Activated T-helper 17 cell treated with anti-CD3 and anti-CD28 coated beads, Interleukin-2, amount 50 U/mL, for 72 hours (primary cell): Measurements from ENCODE around the gene ZNF80. TPM values are rescaled to one million over a fixed set of nuclear protein-coding genes. Genes with fewer than 3 reads are reported as not detected.
A peak's percentile ranks its signal among the peaks of the same experiment; 100 is the strongest.
"Not testable (repeated sequence)": the region's sequence is repeated elsewhere in the genome, so short reads cannot be mapped to it uniquely, and the experiment has no call there.

Experiments used
- ATAC-seq: fragments of 150-1000 bp; cut with Tn5 transposase; replicated peaks from 2 replicates; pipeline ENCODE4 v1.10.0; 2021; ENCODE audit warnings: mild to moderate bottlenecking, moderate library complexity
- H3K27ac Mint-ChIP-seq: one replicate; pipeline ENCODE4 v1.8.0; 2022; ENCODE audit warnings: mixed read lengths
- H3K27me3 Mint-ChIP-seq: one replicate; pipeline ENCODE4 v1.8.0; 2022; ENCODE audit warnings: mixed read lengths
- H3K36me3 Mint-ChIP-seq: one replicate; pipeline ENCODE4 v1.8.0; 2022; ENCODE audit warnings: low read depth, mild to moderate bottlenecking, mixed read lengths
- H3K4me1 Mint-ChIP-seq: one replicate; pipeline ENCODE4 v1.8.0; 2022; ENCODE audit warnings: mixed read lengths
- H3K4me3 Mint-ChIP-seq: one replicate; pipeline ENCODE4 v1.8.0; 2022; ENCODE audit warnings: mild to moderate bottlenecking, mixed read lengths
- H3K9me3 Mint-ChIP-seq: one replicate; pipeline ENCODE4 v1.8.0; 2022; ENCODE audit warnings: mixed read lengths
- total RNA-seq, 2 donors: library from RNA; stranded (reverse); gene quantifications; one replicate each; pipeline ENCODE4 v1.2.3, GENCODE V29; 2022

Gene ZNF80
- under 1 TPM; 0.15 to 0.29 TPM for total RNA-seq

- not testable (repeated sequence) for H3K27me3 Mint-ChIP-seq, ATAC-seq, H3K9me3 Mint-ChIP-seq, H3K36me3 Mint-ChIP-seq, H3K27ac Mint-ChIP-seq
- peaks cover 20% of the 10 kb centered on the region for H3K4me1 Mint-ChIP-seq
- H3K4me3 Mint-ChIP-seq: peak within 1 kb of the TSS; percentile 47
Observed at GRCh38 chr3:114237478-114237877, at the start of gene ZNF80. ZNF80 (minus strand) TSS chr3:114237578; CDS start chr3:114237074, 504 bp downstream.

GRCh38 chr3:114286266-114286665, 48.9 kb upstream of the ZNF80 start:
- Mint-ChIP-seq H3K27ac (peak overlapping the region; percentile 83), H3K27me3 (no peaks in the 10 kb centered on the region), H3K4me3 (peak overlapping the region; percentile 78), H3K4me1 (peaks cover 15% of the 10 kb centered on the region), H3K36me3 (no peaks in the 10 kb centered on the region), H3K9me3 (no peaks in the 10 kb centered on the region)
- no peak for ATAC-seq

GRCh38 chr3:114285648-114286230, 48.4 kb upstream of the ZNF80 start:
- H3K27me3 Mint-ChIP-seq: no peaks in the 10 kb centered on the region

GRCh38 chr3:114284644-114285043, 47.3 kb upstream of the ZNF80 start:
- Mint-ChIP-seq H3K27me3 (no peaks in the 10 kb centered on the region), H3K4me1 (peaks cover 9% of the 10 kb centered on the region), H3K36me3 (no peaks in the 10 kb centered on the region), H3K27ac (no peak overlapping the region), H3K9me3 (no peaks in the 10 kb centered on the region), H3K4me3 (no peak overlapping the region)
- ATAC-seq: no peak

More at GRCh38 chr3:114285648-114286230, 48.4 kb upstream of the ZNF80 start:
- ATAC-seq: peak; percentile 82
- peak overlapping the region; percentile 78 for H3K4me3 Mint-ChIP-seq
- H3K27ac Mint-ChIP-seq: peak overlapping the region; percentile 83
- H3K4me1 Mint-ChIP-seq: peaks cover 10% of the 10 kb centered on the region
- no peaks in the 10 kb centered on the region for H3K36me3 Mint-ChIP-seq
- H3K9me3 Mint-ChIP-seq: no peaks in the 10 kb centered on the region

- H3K9me3 Mint-ChIP-seq, ATAC-seq, H3K36me3 Mint-ChIP-seq, H3K4me1 Mint-ChIP-seq, H3K4me3 Mint-ChIP-seq, H3K27ac Mint-ChIP-seq, H3K27me3 Mint-ChIP-seq: not testable (repeated sequence)
Observed at GRCh38 chr3:114276856-114277255, 39.5 kb upstream of the ZNF80 start.

GRCh38 chr3:114274929-114275328, 37.6 kb upstream of the ZNF80 start:
- no peaks in the 10 kb centered on the region for H3K4me1 Mint-ChIP-seq
- no peaks in the 10 kb centered on the region for H3K27me3 Mint-ChIP-seq
- H3K36me3 Mint-ChIP-seq: no peaks in the 10 kb centered on the region
- ATAC-seq: peak; percentile 42
- H3K4me3 Mint-ChIP-seq: no peak overlapping the region
- H3K9me3 Mint-ChIP-seq: peaks cover 3% of the 10 kb centered on the region
- no peak overlapping the region for H3K27ac Mint-ChIP-seq

- H3K9me3 Mint-ChIP-seq: peaks cover 10% of the 10 kb centered on the region
- H3K27ac Mint-ChIP-seq: no peak overlapping the region
- H3K4me1 Mint-ChIP-seq: no peaks in the 10 kb centered on the region
- ATAC-seq: no peak
- H3K4me3 Mint-ChIP-seq: no peak overlapping the region
- no peaks in the 10 kb centered on the region for H3K27me3 Mint-ChIP-seq
- no peaks in the 10 kb centered on the region for H3K36me3 Mint-ChIP-seq
Observed at GRCh38 chr3:114272271-114272670, 34.9 kb upstream of the ZNF80 start.

GRCh38 chr3:114270019-114270418, 32.6 kb upstream of the ZNF80 start:
- Mint-ChIP-seq H3K4me1 (no peaks in the 10 kb centered on the region), H3K4me3 (no peak overlapping the region), H3K36me3 (no peaks in the 10 kb centered on the region)

GRCh38 chr3:114260152-114260551, 22.8 kb upstream of the ZNF80 start:
- Mint-ChIP-seq H3K9me3 (no peaks in the 10 kb centered on the region), H3K27ac (no peak overlapping the region), H3K27me3 (no peaks in the 10 kb centered on the region), H3K36me3 (no peaks in the 10 kb centered on the region), H3K4me3 (no peak overlapping the region), H3K4me1 (no peaks in the 10 kb centered on the region)
- no peak for ATAC-seq

More at GRCh38 chr3:114270019-114270418, 32.6 kb upstream of the ZNF80 start:
- ATAC-seq: no peak
- Mint-ChIP-seq H3K9me3 (peaks cover 10% of the 10 kb centered on the region), H3K27ac (no peak overlapping the region), H3K27me3 (no peaks in the 10 kb centered on the region)

GRCh38 chr3:114259566-114259965, 22.2 kb upstream of the ZNF80 start:
- Mint-ChIP-seq H3K9me3 (no peaks in the 10 kb centered on the region), H3K27me3 (no peaks in the 10 kb centered on the region), H3K4me3 (no peak overlapping the region), H3K27ac (no peak overlapping the region), H3K36me3 (no peaks in the 10 kb centered on the region), H3K4me1 (no peaks in the 10 kb centered on the region)
- no peak for ATAC-seq

GRCh38 chr3:114253505-114253904, 16.1 kb upstream of the ZNF80 start:
- H3K4me3 Mint-ChIP-seq: no peak overlapping the region
- no peaks in the 10 kb centered on the region for H3K27me3 Mint-ChIP-seq
- H3K4me1 Mint-ChIP-seq: no peaks in the 10 kb centered on the region
- peak; percentile 16 for ATAC-seq
- H3K27ac Mint-ChIP-seq: no peak overlapping the region
- H3K9me3 Mint-ChIP-seq: peaks cover 4% of the 10 kb centered on the region
- no peaks in the 10 kb centered on the region for H3K36me3 Mint-ChIP-seq

GRCh38 chr3:114252954-114253353, 15.6 kb upstream of the ZNF80 start:
- no peaks in the 10 kb centered on the region for H3K36me3 Mint-ChIP-seq
- peak; percentile 39 for ATAC-seq

GRCh38 chr3:114242947-114243346, 5.6 kb upstream of the ZNF80 start:
- no peak overlapping the region for H3K4me3 Mint-ChIP-seq
- peak; percentile 95 for ATAC-seq
- H3K36me3 Mint-ChIP-seq: no peaks in the 10 kb centered on the region
- peak overlapping the region; percentile 25 for H3K27ac Mint-ChIP-seq
- H3K9me3 Mint-ChIP-seq: no peaks in the 10 kb centered on the region
- H3K27me3 Mint-ChIP-seq: no peaks in the 10 kb centered on the region
- peaks cover 16% of the 10 kb centered on the region for H3K4me1 Mint-ChIP-seq

More at GRCh38 chr3:114252954-114253353, 15.6 kb upstream of the ZNF80 start:
- Mint-ChIP-seq H3K27me3 (no peaks in the 10 kb centered on the region), H3K4me3 (no peak overlapping the region), H3K9me3 (peaks cover 4% of the 10 kb centered on the region), H3K4me1 (no peaks in the 10 kb centered on the region), H3K27ac (no peak overlapping the region)

GRCh38 chr3:114241262-114241661, 3.9 kb upstream of the ZNF80 start:
- no peak overlapping the region for H3K27ac Mint-ChIP-seq
- H3K4me3 Mint-ChIP-seq: no peak overlapping the region
- H3K36me3 Mint-ChIP-seq: no peaks in the 10 kb centered on the region
- no peaks in the 10 kb centered on the region for H3K9me3 Mint-ChIP-seq
- H3K27me3 Mint-ChIP-seq: no peaks in the 10 kb centered on the region
- peaks cover 16% of the 10 kb centered on the region for H3K4me1 Mint-ChIP-seq
- ATAC-seq: no peak

GRCh38 chr3:114238146-114238785, 888 bp upstream of the ZNF80 start:
- H3K4me1 Mint-ChIP-seq: peaks cover 24% of the 10 kb centered on the region
- H3K4me3 Mint-ChIP-seq, ATAC-seq, H3K36me3 Mint-ChIP-seq, H3K27me3 Mint-ChIP-seq, H3K9me3 Mint-ChIP-seq, H3K27ac Mint-ChIP-seq: not testable (repeated sequence)
